PC-3 (cell line): ENCODE results near the gene MORN5. TPM values are rescaled to one million over a fixed set of nuclear protein-coding genes. Genes with fewer than 3 reads are reported as not detected.

ENCODE experiments used
- ATAC-seq: fragments of 200-7000 bp; cut with Tn5 transposase; 2 replicates; pipeline ENCODE4 v1.9.1; 2020; ENCODE audit warnings: mild to moderate bottlenecking, moderate library complexity
- BruUV-seq: library from RNA; stranded (reverse); fragments of 400-500 nt; replicated peaks from 2 replicates; lab custom pipeline; 2021; lab: Mats Ljungman, UMichigan
- CTCF ChIA-PET: fragments of 300-600 bp; sonication (Branson Sonifier 250); formaldehyde crosslinking; loops from one replicate; lab custom pipeline; 2022; ENCODE audit warnings: antibody characterized with exemption; lab: Charles Lee
- POLR2A ChIA-PET: fragments of 300-600 bp; sonication (Branson Sonifier 250); formaldehyde crosslinking; loops from one replicate; lab custom pipeline; 2022; ENCODE audit warnings: antibody characterized with exemption; ENCODE audit not compliant: unreplicated experiment; lab: Charles Lee
- DNase-seq: peaks from one replicate; pipeline ENCODE4 v3.0.0-alpha.2; 2015
- H2AFZ ChIP-seq: fragments of 300-600 bp; sonication (generic); 2 replicates; pipeline ENCODE4 v1.6.0; 2016; ENCODE audit warnings: antibody characterized with exemption, low read length
- H3F3A ChIP-seq: fragments of 300-600 bp; sonication (generic); one replicate; pipeline ENCODE4 v1.6.0; 2017; ENCODE audit warnings: antibody characterized with exemption, low read length, control low read depth, mild to moderate bottlenecking; ENCODE audit not compliant: unreplicated experiment
- H3K27ac ChIP-seq: fragments of 300-600 bp; sonication (generic); 2 replicates; pipeline ENCODE4 v1.5.1; 2016; ENCODE audit warnings: mild to moderate bottlenecking, low read length
- H3K27me3 ChIP-seq: fragments of 300-600 bp; sonication (generic); 2 replicates; pipeline ENCODE4 v1.6.1; 2016; ENCODE audit warnings: low read length, mixed read lengths
- H3K36me3 ChIP-seq: fragments of 300-600 bp; sonication (generic); 2 replicates; pipeline ENCODE4 v1.6.1; 2016; ENCODE audit warnings: low read depth, mixed run types, low read length, mixed read lengths
- H3K4me1 ChIP-seq: fragments of 300-600 bp; sonication (generic); 2 replicates; pipeline ENCODE4 v1.5.1; 2016; ENCODE audit warnings: low read length; ENCODE audit not compliant: insufficient read depth
- H3K4me2 ChIP-seq: fragments of 300-600 bp; sonication (generic); 2 replicates; pipeline ENCODE4 v1.6.0; 2016; ENCODE audit warnings: low read length
- H3K4me3 ChIP-seq: fragments of 300-600 bp; sonication (generic); 2 replicates; pipeline ENCODE4 v1.5.1; 2016; ENCODE audit warnings: mild to moderate bottlenecking, low read length, mixed read lengths
- H3K79me2 ChIP-seq: fragments of 300-600 bp; sonication (generic); 2 replicates; pipeline ENCODE4 v1.6.1; 2017; ENCODE audit warnings: low read length, mixed read lengths
- H3K9ac ChIP-seq: fragments of 300-600 bp; sonication (generic); 2 replicates; pipeline ENCODE4 v1.6.0; 2016; ENCODE audit warnings: mild to moderate bottlenecking, low read length
- H3K9me2 ChIP-seq: fragments of 300-600 bp; sonication (generic); replicated peaks from 2 replicates; pipeline ENCODE4 v1.6.1; 2016; ENCODE audit warnings: mixed run types, low read length, mixed read lengths
- H3K9me3 ChIP-seq: fragments of 300-600 bp; sonication (generic); 2 replicates; pipeline ENCODE4 v1.6.1; 2016; ENCODE audit warnings: low read length, mixed read lengths
- H4K20me1 ChIP-seq: fragments of 300-600 bp; sonication (generic); 2 replicates; pipeline ENCODE4 v1.6.1; 2016; ENCODE audit warnings: low read length, mixed read lengths
- EZH2 ChIP-seq: fragments of 300-600 bp; sonication (generic); IDR thresholded peaks from one replicate; pipeline ENCODE4 v1.6.1; 2017; ENCODE audit warnings: antibody characterized with exemption, mild to moderate bottlenecking, low read length; ENCODE audit not compliant: unreplicated experiment
- EZH2phosphoT487 ChIP-seq: fragments of 300-600 bp; sonication (generic); IDR thresholded peaks from 2 replicates; pipeline ENCODE4 v1.6.1; 2018; ENCODE audit warnings: mild to moderate bottlenecking, antibody characterized with exemption, low read length, borderline replicate concordance
- intact Hi-C: fragments of 100-400 bp; cut with micrococcal nuclease; formaldehyde crosslinking; loops from 2 replicates; pipeline ENCODE4 v1.9.0; 2023
- total RNA-seq: library from RNA; depleted of rRNA; stranded (reverse); fragments of >200 nt; gene quantifications from 2 replicates; pipeline ENCODE4 v1.2.3, GENCODE V29; 2014
- TF ChIP-seq, protein P1 (sequence below): fragments of 300-600 bp; sonication (generic); conservative IDR thresholded peaks from 2 replicates; pipeline ENCODE4 v1.5.1; 2017; ENCODE audit warnings: antibody characterized with exemption, low read depth, mild to moderate bottlenecking, low read length

Gene MORN5
- total RNA-seq, 1 experiment from 2014 or later: not detected

DNA sequence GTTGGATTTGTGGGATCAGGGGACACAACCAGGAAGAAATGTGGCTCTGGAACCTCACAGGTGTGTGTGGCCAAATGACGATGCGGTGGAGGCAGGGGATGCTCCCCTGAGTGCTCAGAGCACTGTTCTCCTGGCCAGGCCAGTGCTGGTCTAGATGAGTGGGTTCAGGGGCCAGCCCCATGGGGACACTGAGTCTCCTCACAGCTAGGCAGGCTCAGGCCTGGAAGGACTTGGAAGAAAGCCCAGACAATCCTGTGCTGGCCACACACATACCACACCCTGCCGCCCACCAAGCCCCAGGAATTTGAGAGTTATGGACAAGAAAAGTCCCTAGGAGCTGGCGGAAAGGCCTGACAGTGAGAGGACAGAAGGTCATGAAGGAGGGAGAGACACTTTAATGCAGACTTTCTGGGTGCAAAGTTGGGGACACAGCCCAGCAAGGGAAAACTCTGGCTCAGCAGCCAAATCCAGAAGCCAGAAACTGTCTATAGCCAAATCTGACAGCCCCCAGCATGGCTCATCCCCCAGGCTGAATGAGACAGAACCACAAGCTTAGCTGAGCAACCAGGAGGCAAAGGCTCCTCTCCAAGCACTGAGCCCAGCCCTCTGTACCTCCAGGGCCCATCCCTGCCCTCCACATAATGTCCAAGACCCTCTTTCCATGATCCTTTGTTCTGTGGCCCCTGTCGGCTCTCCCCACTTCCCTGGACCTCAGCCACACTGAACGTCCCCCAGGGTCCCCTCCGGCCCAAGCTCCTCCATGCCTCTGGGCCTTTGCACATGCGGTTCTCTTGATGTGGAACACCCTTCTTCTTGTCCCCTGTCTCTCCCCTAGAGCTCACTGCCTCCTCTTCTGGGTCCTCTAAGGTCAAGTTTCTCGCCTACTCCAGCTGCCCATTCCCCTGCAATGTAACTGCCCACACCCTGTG lies 46.7 kb downstream of the MORN5 start:
- Histone ChIP-seq H3K4me2 (no peak overlapping the region), H3K9me2 (no peaks in the 10 kb centered on the region), H4K20me1 (no peaks in the 10 kb centered on the region), H3K4me1 (no peaks in the 10 kb centered on the region), H2AFZ (no peak overlapping the region), H3K4me3 (no peak overlapping the region), H3K9me3 (no peaks in the 10 kb centered on the region), H3K27ac (no peak overlapping the region), H3K27me3 (no peaks in the 10 kb centered on the region), H3K9ac (no peak overlapping the region), H3K79me2 (0 out of 2 replicates have a peak, but pooled peaks cover 1% of the 10 kb centered on the region), H3F3A (no peaks in the 10 kb centered on the region), H3K36me3 (no peaks in the 10 kb centered on the region)
- ATAC-seq (no peak), DNase-seq (peak; percentile 16)
- POLR2A ChIA-PET: no interaction called here
- CTCF ChIA-PET: no interaction called here
- BruUV-seq: no TSS peak
- TF ChIP-seq EZH2phosphoT487: no peak
- TF ChIP-seq, protein P1, sequence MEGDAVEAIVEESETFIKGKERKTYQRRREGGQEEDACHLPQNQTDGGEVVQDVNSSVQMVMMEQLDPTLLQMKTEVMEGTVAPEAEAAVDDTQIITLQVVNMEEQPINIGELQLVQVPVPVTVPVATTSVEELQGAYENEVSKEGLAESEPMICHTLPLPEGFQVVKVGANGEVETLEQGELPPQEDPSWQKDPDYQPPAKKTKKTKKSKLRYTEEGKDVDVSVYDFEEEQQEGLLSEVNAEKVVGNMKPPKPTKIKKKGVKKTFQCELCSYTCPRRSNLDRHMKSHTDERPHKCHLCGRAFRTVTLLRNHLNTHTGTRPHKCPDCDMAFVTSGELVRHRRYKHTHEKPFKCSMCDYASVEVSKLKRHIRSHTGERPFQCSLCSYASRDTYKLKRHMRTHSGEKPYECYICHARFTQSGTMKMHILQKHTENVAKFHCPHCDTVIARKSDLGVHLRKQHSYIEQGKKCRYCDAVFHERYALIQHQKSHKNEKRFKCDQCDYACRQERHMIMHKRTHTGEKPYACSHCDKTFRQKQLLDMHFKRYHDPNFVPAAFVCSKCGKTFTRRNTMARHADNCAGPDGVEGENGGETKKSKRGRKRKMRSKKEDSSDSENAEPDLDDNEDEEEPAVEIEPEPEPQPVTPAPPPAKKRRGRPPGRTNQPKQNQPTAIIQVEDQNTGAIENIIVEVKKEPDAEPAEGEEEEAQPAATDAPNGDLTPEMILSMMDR: no peak
- TF ChIP-seq EZH2: no peak
- intact Hi-C loops: no loop called here

DNA sequence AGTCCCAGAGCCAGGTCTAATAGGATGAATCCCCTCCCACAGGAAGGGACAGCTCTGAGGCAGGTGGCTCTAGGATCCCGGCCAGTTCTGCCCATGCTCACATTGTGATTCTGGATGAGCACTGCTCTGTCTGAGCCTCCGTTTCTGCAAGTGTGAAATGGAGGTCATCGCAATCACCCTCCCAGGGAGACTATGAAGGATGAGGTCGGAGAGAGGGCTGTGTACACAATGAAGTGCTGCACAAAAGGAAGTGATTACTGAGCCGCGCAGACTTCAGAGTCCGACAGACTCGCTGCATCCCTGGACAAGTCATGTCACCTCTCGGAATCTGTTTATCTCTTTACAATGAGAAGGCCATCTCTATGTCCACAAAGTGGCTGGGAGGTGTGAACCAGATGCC lies 47.4 kb downstream of the MORN5 start:
- H3F3A ChIP-seq: no peaks in the 10 kb centered on the region
- ChIA-PET CTCF (no interaction called here), POLR2A (no interaction called here)
- no peaks in the 10 kb centered on the region for H3K9me3 ChIP-seq
- H3K36me3 ChIP-seq: no peaks in the 10 kb centered on the region
- H3K4me1 ChIP-seq: no peaks in the 10 kb centered on the region
- peaks cover 8% of the 10 kb centered on the region; the same call in 1 of the 2 replicates for H3K79me2 ChIP-seq
- no peak overlapping the region for H3K9ac ChIP-seq
- no peak for TF ChIP-seq EZH2phosphoT487
- TF ChIP-seq, protein P1: no peak
- no peak for TF ChIP-seq EZH2
- H3K27me3 ChIP-seq: no peaks in the 10 kb centered on the region
- intact Hi-C loops: no loop called here
- no peaks in the 10 kb centered on the region for H4K20me1 ChIP-seq
- no peak for DNase-seq
- no peak overlapping the region for H3K27ac ChIP-seq
- H3K4me2 ChIP-seq: no peak overlapping the region
- ATAC-seq: no peak
- no peak overlapping the region for H3K4me3 ChIP-seq
- no peaks in the 10 kb centered on the region for H3K9me2 ChIP-seq
- no peak overlapping the region for H2AFZ ChIP-seq
- BruUV-seq: no TSS peak

DNA sequence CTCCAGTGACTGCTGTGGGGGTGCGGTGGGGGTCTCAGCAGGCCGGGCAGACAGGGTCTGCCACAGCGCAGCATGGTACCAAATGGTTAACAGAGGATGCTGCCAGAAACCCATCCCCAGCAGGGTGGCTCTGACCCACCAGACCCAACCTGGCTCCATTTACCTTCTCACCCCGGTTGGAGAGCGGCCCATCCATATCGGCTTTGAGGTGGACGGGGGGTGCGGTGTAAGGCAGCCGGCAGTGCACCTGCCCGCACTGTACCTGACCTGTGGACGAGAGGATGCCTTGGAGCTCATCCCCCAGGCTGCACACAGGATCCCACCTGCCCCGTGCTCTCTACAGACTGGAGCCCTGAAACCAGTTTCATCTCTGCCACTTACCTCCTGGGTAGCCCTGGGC lies 49.7 kb downstream of the MORN5 start:
- Histone ChIP-seq H3K9me3 (no peaks in the 10 kb centered on the region), H3K79me2 (peaks cover 23% of the 10 kb centered on the region), H3K4me3 (no peak overlapping the region), H3K27me3 (no peaks in the 10 kb centered on the region), H3K27ac (no peak overlapping the region), H3K36me3 (no peaks in the 10 kb centered on the region), H3K9me2 (no peaks in the 10 kb centered on the region), H4K20me1 (no peaks in the 10 kb centered on the region), H3F3A (no peaks in the 10 kb centered on the region), H3K4me1 (peaks cover 13% of the 10 kb centered on the region), H3K9ac (no peak overlapping the region), H3K4me2 (no peak overlapping the region), H2AFZ (no peak overlapping the region)
- intact Hi-C loops: no loop called here
- ATAC-seq (no peak), DNase-seq (no peak)
- ChIA-PET CTCF (no interaction called here), POLR2A (no interaction called here)
- TF ChIP-seq, protein P1: no peak
- no peak for TF ChIP-seq EZH2
- no peak for TF ChIP-seq EZH2phosphoT487
- no TSS peak for BruUV-seq
